Dermis blood vessel endothelial cell (primary cell): ENCODE measurements around the gene GAREM1. TPM values are rescaled to one million over a fixed set of nuclear protein-coding genes. Genes with fewer than 3 reads are reported as not detected.
"Not testable (repeated sequence)": the region's sequence is repeated elsewhere in the genome, so short reads cannot be mapped to it uniquely, and the experiment has no call there.

Source experiments
- DNase-seq: peaks from one replicate; pipeline ENCODE4 v3.0.0; 2010
- total RNA-seq: library from RNA; depleted of rRNA; stranded (reverse); fragments of >200 nt; gene quantifications from 2 replicates; pipeline ENCODE4 v1.2.3, GENCODE V29; 2014

Gene GAREM1
- 0.28 and 1.4 TPM in 2 replicates for total RNA-seq

- DNase-seq: peak; percentile 96
These were observed at the start of gene GAREM1 for GRCh38 chr18:32470714-32471633. Gene GAREM1, minus strand, starts transcription at chr18:32470882. Its CDS starts 454 bp downstream, at chr18:32470428.

- DNase-seq: no peak
These were observed 40.5 kb upstream of the GAREM1 start for GRCh38 chr18:32511147-32511546.

GRCh38 chr18:32509111-32509510 lies 38.4 kb upstream of the GAREM1 start:
- no peak for DNase-seq

- DNase-seq: no peak
These were observed 36.4 kb upstream of the GAREM1 start for GRCh38 chr18:32507093-32507492.

- DNase-seq: no peak
These were observed 31.3 kb upstream of the GAREM1 start for GRCh38 chr18:32502014-32502413.

- DNase-seq: not testable (repeated sequence)
These were observed 30.6 kb upstream of the GAREM1 start for GRCh38 chr18:32501242-32501641.

GRCh38 chr18:32483002-32483401 lies 12.3 kb upstream of the GAREM1 start:
- DNase-seq: no peak

GRCh38 chr18:32482117-32482516 lies 11.4 kb upstream of the GAREM1 start:
- no peak for DNase-seq

GRCh38 chr18:32480581-32480980 lies 9.9 kb upstream of the GAREM1 start:
- no peak for DNase-seq

- DNase-seq: no peak
These were observed 8.1 kb upstream of the GAREM1 start for GRCh38 chr18:32478807-32479206.

- no peak for DNase-seq
These were observed 7.6 kb upstream of the GAREM1 start for GRCh38 chr18:32478317-32478716.

- DNase-seq: no peak
These were observed 5.4 kb upstream of the GAREM1 start for GRCh38 chr18:32476106-32476505.

GRCh38 chr18:32475069-32475468 lies 4.4 kb upstream of the GAREM1 start:
- not testable (repeated sequence) for DNase-seq

GRCh38 chr18:32473325-32473724 lies 2.6 kb upstream of the GAREM1 start:
- no peak for DNase-seq

GRCh38 chr18:32472841-32473240 lies 2.2 kb upstream of the GAREM1 start:
- no peak for DNase-seq

- no peak for DNase-seq
These were observed 295 bp downstream of the GAREM1 start for GRCh38 chr18:32470460-32470713.

- DNase-seq: peak; percentile 49
These were observed 807 bp downstream of the GAREM1 start for GRCh38 chr18:32469691-32470459.

GRCh38 chr18:32469190-32469651 lies 1.5 kb downstream of the GAREM1 start:
- DNase-seq: peak; percentile 10

- no peak for DNase-seq
These were observed 2.4 kb downstream of the GAREM1 start for GRCh38 chr18:32468147-32468845.

GRCh38 chr18:32461709-32462272 lies 8.9 kb downstream of the GAREM1 start:
- no peak for DNase-seq

- DNase-seq: no peak
These were observed 10.4 kb downstream of the GAREM1 start for GRCh38 chr18:32460171-32460731.

- DNase-seq: no peak
These were observed 11.2 kb downstream of the GAREM1 start for GRCh38 chr18:32459361-32460101.
